ENCODE data around the gene ITGB4. TPM values are rescaled to one million over a fixed set of nuclear protein-coding genes. Genes with fewer than 3 reads are reported as not detected.
A peak's percentile ranks its signal among the peaks of the same experiment; 100 is the strongest.

Gene ITGB4
- total RNA-seq, 1 donor from 2014 or later: 26.4 TPM

GRCh38 chr17:75688209-75688825, 32.9 kb upstream of the ITGB4 start:
- no peak for TF ChIP-seq CTCF (conservative IDR thresholded peaks at IDR 0.05)
- no peak for DNase-seq (ENCODE audit: extremely low spot score, unreplicated experiment)
- Mint-ChIP-seq H3K9me3 (no peaks in the 10 kb centered on the region), H3K27ac (peak overlapping the region; percentile 95), H3K4me1 (ENCODE audit: unreplicated experiment) (peaks cover 47% of the 10 kb centered on the region), H3K4me3 (no peak overlapping the region), H3K27me3 (no peaks in the 10 kb centered on the region), H3K36me3 (peaks cover 12% of the 10 kb centered on the region)

- no peak for DNase-seq (ENCODE audit: extremely low spot score, unreplicated experiment)
- H3K27ac Mint-ChIP-seq: peak overlapping the region; percentile 95
- no peaks in the 10 kb centered on the region for H3K27me3 Mint-ChIP-seq
- no peak for TF ChIP-seq CTCF (conservative IDR thresholded peaks at IDR 0.05)
- peak overlapping the region; percentile 41 for H3K4me3 Mint-ChIP-seq
- H3K4me1 Mint-ChIP-seq (ENCODE audit: unreplicated experiment): peaks cover 36% of the 10 kb centered on the region
- H3K36me3 Mint-ChIP-seq: peaks cover 4% of the 10 kb centered on the region
- no peaks in the 10 kb centered on the region for H3K9me3 Mint-ChIP-seq
Measured at GRCh38 chr17:75689441-75689873, 31.8 kb upstream of the ITGB4 start.

- no peak overlapping the region for H3K4me3 Mint-ChIP-seq
- peak overlapping the region; percentile 70 for H3K27ac Mint-ChIP-seq
- peaks cover 12% of the 10 kb centered on the region for H3K36me3 Mint-ChIP-seq
Measured at GRCh38 chr17:75691371-75691791, 29.9 kb upstream of the ITGB4 start.

GRCh38 chr17:75691801-75692626, 29.2 kb upstream of the ITGB4 start:
- H3K4me1 Mint-ChIP-seq (ENCODE audit: unreplicated experiment): peaks cover 28% of the 10 kb centered on the region
- no peaks in the 10 kb centered on the region for H3K27me3 Mint-ChIP-seq
- peaks cover 12% of the 10 kb centered on the region for H3K36me3 Mint-ChIP-seq
- no peak overlapping the region for H3K4me3 Mint-ChIP-seq
- TF ChIP-seq CTCF (conservative IDR thresholded peaks at IDR 0.05): no peak
- H3K27ac Mint-ChIP-seq: peak overlapping the region; percentile 70
- no peaks in the 10 kb centered on the region for H3K9me3 Mint-ChIP-seq
- no peak for DNase-seq (ENCODE audit: extremely low spot score, unreplicated experiment)

More at GRCh38 chr17:75691371-75691791, 29.9 kb upstream of the ITGB4 start:
- Mint-ChIP-seq H3K27me3 (no peaks in the 10 kb centered on the region), H3K4me1 (ENCODE audit: unreplicated experiment) (peaks cover 28% of the 10 kb centered on the region), H3K9me3 (no peaks in the 10 kb centered on the region)
- DNase-seq (ENCODE audit: extremely low spot score, unreplicated experiment): no peak
- TF ChIP-seq CTCF (conservative IDR thresholded peaks at IDR 0.05): no peak

- Mint-ChIP-seq H3K27ac (no peak overlapping the region), H3K9me3 (no peaks in the 10 kb centered on the region), H3K4me1 (ENCODE audit: unreplicated experiment) (peaks cover 37% of the 10 kb centered on the region), H3K27me3 (no peaks in the 10 kb centered on the region), H3K4me3 (no peak overlapping the region), H3K36me3 (peaks cover 18% of the 10 kb centered on the region)
- no peak for TF ChIP-seq CTCF (conservative IDR thresholded peaks at IDR 0.05)
- no peak for DNase-seq (ENCODE audit: extremely low spot score, unreplicated experiment)
Measured at GRCh38 chr17:75692976-75693375, 28.3 kb upstream of the ITGB4 start.
